ENCODE data around the gene SPACA6.

DNA sequence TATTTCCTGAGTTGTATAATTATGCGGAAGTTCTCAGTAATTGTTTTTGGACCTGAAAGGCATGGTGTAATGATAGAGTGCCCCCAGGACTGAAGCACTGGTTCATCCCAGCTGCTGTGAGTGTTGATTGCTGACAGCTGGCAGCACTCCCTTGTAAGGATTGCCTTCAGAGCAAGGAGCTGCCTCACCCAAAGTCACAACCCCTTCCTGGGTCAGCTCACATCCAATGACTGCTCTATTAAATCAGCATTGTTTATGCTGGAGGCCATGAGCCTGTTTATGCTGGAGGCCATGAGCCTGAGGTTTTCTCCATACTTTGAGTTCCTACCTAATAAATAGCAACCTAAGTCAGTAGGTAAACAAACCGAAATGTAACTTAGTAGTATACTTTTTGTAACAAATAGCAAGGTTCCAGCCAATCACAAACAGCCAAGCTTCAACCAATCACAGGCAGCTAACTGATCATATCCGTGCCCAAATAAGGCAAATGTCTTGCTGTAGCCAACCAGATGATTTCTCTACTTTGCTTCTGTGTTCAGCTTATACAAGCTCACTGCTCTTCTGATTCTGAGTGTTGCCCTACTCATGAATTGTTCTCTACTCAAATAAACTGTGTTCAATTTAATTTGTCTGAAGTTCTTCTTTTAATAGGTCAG, 11.7 kb upstream of the SPACA6 start:
- TF ChIP-seq, protein P1, sequence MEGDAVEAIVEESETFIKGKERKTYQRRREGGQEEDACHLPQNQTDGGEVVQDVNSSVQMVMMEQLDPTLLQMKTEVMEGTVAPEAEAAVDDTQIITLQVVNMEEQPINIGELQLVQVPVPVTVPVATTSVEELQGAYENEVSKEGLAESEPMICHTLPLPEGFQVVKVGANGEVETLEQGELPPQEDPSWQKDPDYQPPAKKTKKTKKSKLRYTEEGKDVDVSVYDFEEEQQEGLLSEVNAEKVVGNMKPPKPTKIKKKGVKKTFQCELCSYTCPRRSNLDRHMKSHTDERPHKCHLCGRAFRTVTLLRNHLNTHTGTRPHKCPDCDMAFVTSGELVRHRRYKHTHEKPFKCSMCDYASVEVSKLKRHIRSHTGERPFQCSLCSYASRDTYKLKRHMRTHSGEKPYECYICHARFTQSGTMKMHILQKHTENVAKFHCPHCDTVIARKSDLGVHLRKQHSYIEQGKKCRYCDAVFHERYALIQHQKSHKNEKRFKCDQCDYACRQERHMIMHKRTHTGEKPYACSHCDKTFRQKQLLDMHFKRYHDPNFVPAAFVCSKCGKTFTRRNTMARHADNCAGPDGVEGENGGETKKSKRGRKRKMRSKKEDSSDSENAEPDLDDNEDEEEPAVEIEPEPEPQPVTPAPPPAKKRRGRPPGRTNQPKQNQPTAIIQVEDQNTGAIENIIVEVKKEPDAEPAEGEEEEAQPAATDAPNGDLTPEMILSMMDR (conservative IDR thresholded peaks at IDR 0.05; ENCODE audit: low read length), result no peak
- no peak for TF ChIP-seq EZH2phosphoT487 (IDR thresholded peaks at IDR 0.05; ENCODE audit: borderline replicate concordance)
